ENCODE data around the gene NVL.

Gene NVL

GRCh38 chr1:224235813-224236493 is 94.0 kb downstream of the NVL start:
- H3K4me3 ChIP-seq (ENCODE audit: low read depth, low read length), result no peak overlapping the region
- TF ChIP-seq, protein P1, sequence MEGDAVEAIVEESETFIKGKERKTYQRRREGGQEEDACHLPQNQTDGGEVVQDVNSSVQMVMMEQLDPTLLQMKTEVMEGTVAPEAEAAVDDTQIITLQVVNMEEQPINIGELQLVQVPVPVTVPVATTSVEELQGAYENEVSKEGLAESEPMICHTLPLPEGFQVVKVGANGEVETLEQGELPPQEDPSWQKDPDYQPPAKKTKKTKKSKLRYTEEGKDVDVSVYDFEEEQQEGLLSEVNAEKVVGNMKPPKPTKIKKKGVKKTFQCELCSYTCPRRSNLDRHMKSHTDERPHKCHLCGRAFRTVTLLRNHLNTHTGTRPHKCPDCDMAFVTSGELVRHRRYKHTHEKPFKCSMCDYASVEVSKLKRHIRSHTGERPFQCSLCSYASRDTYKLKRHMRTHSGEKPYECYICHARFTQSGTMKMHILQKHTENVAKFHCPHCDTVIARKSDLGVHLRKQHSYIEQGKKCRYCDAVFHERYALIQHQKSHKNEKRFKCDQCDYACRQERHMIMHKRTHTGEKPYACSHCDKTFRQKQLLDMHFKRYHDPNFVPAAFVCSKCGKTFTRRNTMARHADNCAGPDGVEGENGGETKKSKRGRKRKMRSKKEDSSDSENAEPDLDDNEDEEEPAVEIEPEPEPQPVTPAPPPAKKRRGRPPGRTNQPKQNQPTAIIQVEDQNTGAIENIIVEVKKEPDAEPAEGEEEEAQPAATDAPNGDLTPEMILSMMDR (IDR thresholded peaks at IDR 0.05; ENCODE audit: insufficient read depth, low read length, missing control alignments), result no peak
- POLR2A ChIA-PET, result no interaction called here
- CTCF ChIA-PET, result no interaction called here
- no peak for DNase-seq (ENCODE audit: low read depth, low spot score)

- TF ChIP-seq, protein P1 (IDR thresholded peaks at IDR 0.05; ENCODE audit: insufficient read depth, low read length, missing control alignments), result no peak
- H3K4me3 ChIP-seq (ENCODE audit: low read depth, low read length), result no peak overlapping the region
- DNase-seq (ENCODE audit: low read depth, low spot score), result no peak
- ChIA-PET CTCF (no interaction called here), POLR2A (no interaction called here)
Observed at GRCh38 chr1:224234017-224234416, 96.0 kb downstream of the NVL start.

GRCh38 chr1:224226849-224227502 is 103.0 kb downstream of the NVL start:
- no peak for DNase-seq (ENCODE audit: low read depth, low spot score)
- TF ChIP-seq, protein P1 (IDR thresholded peaks at IDR 0.05; ENCODE audit: insufficient read depth, low read length, missing control alignments), result no peak
- ChIA-PET CTCF (no interaction called here), POLR2A (no interaction called here)
- no peak overlapping the region for H3K4me3 ChIP-seq (ENCODE audit: low read depth, low read length)

DNA sequence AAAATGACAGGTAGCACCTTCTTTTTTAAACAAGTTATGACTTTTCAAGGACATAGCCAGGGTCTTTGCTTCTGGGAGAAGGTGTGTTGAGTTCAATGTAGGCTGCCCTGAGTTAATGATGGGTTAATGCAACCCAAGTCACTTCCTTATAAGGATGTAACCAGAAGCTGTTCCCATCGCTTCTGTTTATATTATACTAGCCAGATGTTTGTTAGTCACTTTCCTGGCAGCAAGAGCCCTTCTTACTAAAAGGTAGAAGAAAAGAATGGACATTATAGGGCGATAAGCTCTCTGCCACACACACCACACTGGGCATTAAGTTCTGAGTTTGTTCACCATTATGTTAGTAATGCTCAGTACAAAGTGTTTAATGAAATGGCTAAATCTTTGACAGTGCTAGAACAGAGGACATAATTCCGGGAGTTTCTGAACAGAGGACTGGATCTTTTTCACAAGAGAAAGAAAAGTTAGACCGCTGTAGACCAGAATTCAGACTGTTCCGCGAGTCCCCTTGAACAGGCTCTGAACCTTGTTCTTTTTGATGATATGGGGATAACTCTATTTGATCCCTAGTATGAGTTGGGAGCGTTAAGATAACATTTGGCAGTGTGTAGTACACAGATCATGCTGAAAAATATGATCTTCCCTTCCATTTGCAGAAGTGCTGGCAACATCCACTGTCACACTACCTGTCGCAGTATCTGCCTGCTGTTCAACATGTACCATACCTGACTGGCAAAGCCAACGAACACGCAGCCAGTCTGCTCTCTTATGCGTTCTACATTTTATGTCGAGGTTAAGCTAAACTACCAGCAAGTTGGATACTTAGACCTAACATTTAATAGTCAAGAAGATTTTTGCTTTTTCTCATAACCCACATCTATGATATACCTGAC is 105.9 kb downstream of the NVL start:
- ChIA-PET POLR2A (interaction anchor here (0.7 kb wide), 1 partner anchor 191 kb away, joined by 3 read pairs; no protein-coding TSS in a partner anchor), CTCF (interaction anchor here (1.4 kb wide), 1 partner anchor 109 kb away, joined by 3 read pairs; no protein-coding TSS in a partner anchor)
- TF ChIP-seq, protein P1 (IDR thresholded peaks at IDR 0.05; ENCODE audit: insufficient read depth, low read length, missing control alignments), result no peak
- no peak for DNase-seq (ENCODE audit: low read depth, low spot score)
- H3K4me3 ChIP-seq (ENCODE audit: low read depth, low read length), result no peak overlapping the region

DNA sequence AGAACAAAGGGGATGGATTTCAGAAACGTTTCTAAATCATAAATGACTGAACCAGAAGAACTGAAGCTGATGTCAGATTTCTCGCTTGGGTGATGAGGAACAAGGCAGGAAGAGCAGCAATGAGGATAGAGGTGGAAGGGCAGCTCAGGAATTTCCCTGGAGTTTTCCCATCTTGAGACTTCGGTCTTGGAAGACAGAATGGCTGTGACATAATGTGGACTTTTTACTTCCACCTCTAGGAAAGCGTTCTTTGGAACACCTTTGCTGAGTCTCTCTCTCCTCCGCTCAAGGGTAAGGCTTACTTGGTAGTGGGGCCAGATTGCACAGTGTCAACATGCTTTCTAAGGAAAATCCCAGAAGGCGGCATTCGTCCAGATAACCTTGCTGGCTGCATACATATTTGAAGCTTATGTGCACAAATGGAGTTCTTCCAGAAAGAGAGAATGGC is 110.3 kb downstream of the NVL start:
- TF ChIP-seq, protein P1 (IDR thresholded peaks at IDR 0.05; ENCODE audit: insufficient read depth, low read length, missing control alignments), result no peak
- ChIA-PET POLR2A (no interaction called here), CTCF (interaction anchor here (0.6 to 1.0 kb wide), 3 partner anchors 9 to 44 kb away, joined by 3 to 4 read pairs (median 3); partner anchors contain the start of gene DEGS1)
- no peak for DNase-seq (ENCODE audit: low read depth, low spot score)
- H3K4me3 ChIP-seq (ENCODE audit: low read depth, low read length), result no peak overlapping the region
